NCI-H1417 treated with DMSO at 0.1 percent for 48 hours (cell line): ENCODE results near the gene OR6F1.
"Not testable (repeated sequence)": the region's sequence is repeated elsewhere in the genome, so short reads cannot be mapped to it uniquely, and the experiment has no call there.

Source experiments
- DNase-seq: peaks from one replicate; lab custom pipeline; 2025; lab: John Stamatoyannopoulos, UW

Gene OR6F1

DNA sequence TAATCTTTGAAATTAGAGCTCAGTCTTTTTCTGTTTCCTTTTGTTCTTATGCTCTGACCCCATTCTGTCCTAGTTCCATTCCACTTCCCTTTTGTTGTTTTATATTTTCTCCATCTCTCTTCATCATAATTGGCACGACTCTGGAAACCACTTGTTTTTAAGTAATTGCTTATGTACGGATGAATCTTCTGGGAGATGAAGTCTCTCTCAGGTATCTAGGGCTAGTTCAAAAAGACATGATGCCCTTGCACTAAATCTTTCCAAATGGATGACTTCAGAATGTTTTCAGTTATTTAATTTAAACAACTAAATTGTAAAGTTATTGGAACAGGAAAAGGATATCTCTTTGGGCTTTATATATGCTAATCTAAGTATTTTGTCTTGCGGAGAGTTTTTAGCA lies at the start of gene OR6F1:
Gene OR6F1, minus strand, starts transcription at position 101 of the 400 bp plus-strand sequence. CDS start 3,891 bp downstream, outside the sequence.
- DNase-seq, result no peak

DNA sequence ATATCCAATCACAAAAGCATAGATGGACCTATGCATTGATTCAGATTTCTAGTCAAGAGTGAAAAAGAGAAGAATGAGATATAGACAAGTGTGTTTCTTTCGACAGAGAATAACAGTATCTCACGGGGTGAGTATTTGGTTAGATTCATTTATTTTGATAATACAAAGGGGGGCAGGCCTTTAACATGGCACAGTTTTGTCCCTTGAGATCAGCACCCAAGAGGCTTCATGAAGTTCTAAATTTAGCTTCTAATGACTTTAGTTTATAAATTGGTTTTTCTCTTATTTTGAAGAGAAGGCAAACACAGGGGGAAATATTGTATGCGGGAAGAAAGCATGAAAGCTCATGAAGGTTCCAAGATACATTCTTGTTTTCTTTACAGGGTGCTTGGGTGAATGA lies 44.0 kb upstream of the OR6F1 start, which contains the start of gene OR1C1:
Gene OR1C1, minus strand, starts transcription at position 101 of the 400 bp plus-strand sequence. CDS start 2,150 bp downstream, outside the sequence.
- DNase-seq, result no peak

DNA sequence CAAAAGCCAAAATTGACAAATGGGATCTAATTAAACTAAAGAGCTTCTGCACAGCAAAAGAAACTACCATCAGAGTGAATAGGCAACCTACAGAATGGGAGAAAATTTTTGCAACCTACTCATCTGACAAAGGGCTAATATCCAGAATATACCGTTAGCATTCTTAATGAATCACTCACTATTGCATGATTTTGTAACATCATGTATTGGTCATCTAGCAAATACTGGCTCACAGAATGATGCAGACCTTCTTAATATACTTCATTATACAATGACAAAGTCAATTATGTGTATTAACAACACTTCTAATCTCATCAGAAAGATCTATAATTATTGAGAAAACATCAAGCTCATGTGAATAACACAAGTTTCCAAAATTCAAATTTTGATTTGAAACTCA lies 37.9 kb upstream of the OR6F1 start:
- not testable (repeated sequence) for DNase-seq

DNA sequence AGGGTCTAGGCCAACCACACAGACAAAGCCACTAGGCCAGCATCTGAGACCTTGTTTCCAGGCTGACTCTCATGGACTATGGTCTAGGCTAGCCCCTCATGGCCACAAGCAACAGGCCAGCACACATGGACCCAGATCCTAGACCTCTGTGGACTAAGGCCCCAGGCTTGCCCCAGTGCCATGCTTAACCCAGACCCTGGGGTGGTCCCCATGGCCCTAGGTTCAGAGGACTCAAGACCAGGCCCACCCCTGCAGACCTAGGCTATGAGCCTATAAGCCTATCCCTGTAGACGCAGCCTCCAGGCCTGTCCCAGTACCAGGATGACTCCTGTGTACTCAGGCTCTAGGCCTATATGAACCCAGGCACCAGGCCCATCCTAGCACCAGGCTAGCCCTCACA lies 33.4 kb upstream of the OR6F1 start:
- DNase-seq, result no peak

DNA sequence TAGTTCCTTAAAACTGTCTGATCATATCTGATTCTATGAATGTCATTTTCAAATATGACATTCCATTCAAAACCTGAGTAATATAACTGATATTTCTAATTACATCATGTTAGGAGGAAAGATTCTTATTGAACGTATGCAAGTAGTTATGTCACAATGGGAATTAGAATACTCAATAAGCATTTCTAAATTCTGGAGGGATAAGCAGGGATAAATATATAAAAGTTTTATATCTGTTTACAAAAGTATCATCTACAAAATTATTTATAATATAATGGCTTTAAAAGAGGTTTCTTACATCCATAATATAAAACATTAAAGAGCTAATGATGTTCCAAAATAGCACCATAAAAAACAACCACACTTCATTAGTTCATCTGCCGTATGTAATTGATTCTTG lies 31.6 kb upstream of the OR6F1 start, which contains the start of gene OR14A2:
Gene OR14A2, minus strand, starts transcription at position 101 of the 400 bp plus-strand sequence.
- no peak for DNase-seq

DNA sequence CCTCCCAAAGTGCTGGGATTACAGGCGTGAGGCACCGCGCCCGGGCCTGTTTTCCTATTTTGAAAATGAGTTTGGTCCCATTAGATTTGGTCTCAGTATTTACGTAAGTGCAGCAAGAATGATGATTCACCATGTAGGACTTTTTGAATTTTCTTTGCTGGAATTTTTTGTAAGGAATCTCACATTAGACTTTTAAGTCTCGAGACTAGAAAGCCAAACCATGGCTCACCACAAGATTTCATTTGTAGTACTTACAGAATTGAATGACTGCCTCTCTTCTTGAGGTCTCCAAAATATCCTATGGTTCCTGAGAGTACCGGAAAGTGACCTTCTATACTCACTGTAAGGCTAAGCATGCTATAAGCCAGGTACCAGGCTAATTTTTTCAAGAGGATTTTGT lies 31.2 kb upstream of the OR6F1 start:
- no peak for DNase-seq

DNA sequence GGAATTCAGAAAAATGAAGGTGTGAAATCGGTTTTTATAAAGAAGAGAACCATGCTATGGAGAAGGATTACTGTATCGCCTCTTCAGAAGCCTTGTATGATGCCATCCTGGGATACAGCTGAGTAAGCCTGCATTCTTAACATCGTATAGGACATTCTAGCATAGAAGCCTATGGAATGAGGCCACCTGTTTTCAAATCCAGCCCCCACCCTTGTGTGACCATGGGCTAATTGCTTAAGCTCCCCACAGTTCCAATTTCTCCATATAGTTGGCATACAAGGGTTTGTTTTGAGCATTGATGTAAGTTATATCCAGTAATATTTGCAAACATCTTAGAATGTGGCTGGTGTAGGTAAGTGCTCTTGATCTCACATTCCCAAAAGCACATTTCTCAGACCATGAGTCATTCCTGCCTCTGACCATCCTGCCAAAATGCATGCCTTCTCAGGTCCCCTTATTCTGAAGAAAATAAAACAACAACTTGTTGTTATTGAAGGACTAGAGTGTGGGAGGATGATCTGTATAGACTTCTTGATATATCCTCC lies 30.0 kb upstream of the OR6F1 start:
- no peak for DNase-seq

DNA sequence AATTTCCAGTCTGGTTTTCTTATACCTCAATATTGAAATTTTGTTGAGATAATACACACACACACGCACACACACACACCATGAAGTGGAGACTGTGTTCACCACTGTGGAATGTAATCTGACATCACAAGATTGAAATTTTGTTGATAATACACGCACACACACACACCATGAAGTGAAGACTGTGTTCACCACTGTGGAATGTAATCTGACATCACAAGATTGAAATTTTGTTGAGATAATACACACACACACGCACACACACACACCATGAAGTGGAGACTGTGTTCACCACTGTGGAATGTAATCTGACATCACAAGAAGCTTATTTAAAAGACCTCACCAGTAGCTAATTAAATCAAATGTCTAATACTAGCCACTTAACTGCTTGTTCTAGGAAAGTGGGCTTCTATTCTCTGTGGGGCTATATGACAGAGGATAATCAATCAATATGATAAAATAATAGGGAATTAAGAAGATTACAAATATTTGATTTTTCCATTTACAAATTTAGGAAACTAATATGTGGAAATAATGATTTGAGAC lies 25.8 kb upstream of the OR6F1 start:
- not testable (repeated sequence) for DNase-seq

DNA sequence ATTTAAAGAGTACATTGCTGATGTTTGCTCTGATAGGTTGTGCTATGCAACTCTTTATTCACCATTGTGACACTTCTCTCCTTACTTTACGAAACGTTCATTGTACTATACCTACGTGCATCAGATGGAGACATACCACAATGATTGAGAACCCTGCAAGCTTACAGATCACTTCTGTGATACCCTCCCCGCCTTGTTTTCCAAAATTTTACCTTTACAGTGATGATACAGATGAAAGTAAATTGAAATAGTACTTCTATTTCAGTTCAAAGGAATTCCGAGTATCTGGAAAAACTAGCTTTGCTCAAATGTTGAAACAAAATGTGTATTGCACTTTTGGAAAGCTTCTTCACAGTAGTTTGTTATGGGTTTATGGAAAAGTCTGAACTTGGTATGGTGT lies 25.3 kb upstream of the OR6F1 start:
- DNase-seq, result no peak

DNA sequence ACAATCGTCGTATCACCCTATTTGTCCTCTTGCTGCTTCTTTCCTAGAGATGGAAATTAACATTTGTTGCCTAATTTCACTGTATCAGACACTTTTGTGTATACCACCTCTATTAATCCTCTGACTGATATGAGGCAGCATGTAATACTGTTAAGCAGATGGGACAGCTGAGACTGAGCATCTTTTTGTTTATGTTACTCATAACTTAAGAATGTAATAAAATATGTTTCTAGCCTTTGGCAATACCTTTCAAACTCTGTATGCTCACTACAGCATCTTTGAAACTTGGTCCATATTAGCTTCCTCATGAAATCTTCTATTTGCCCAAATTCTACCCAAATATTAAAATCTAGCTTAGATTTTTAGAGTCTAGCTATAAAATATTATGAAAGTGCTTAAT lies 24.3 kb upstream of the OR6F1 start:
- no peak for DNase-seq

DNA sequence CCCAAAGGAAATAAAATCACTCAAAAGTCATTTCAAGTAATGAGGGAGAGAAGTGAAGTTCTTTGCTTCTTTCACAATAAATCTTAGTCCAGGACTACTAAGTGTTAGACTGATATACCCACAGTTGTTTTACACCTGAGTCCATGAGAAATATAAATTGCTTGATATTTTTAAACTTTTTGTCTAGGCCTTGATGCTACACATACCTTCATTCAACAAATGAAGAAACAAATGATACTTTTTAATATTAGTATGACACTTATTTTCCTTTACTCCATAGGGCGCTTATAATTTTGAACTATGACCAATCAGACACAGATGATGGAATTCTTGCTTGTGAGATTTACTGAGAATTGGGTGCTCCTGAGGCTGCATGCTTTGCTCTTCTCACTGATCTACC lies 21.9 kb upstream of the OR6F1 start, which contains the start of gene OR14K1:
Gene OR14K1, plus strand, starts transcription at position 301 of the 400 bp plus-strand sequence. Its CDS starts 0 bp downstream, at position 301.
- DNase-seq, result no peak

DNA sequence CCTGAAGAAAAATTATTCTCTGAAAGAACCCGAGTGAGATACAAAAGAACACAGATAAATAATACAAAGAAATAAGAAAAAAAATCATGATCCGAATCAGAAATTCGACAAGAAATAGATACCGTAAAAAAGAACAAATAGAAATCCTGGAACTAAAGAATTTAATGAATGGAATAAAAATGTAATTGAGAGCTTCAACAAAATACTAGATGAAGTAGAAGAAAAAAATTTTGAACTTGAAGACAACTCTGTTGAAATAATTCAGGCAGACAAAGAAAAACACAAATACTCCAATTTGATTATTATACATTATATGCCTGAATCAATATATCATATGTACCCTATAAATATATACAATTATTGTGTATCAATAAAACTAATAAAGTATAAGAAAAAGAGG lies 4.8 kb upstream of the OR6F1 start:
- DNase-seq, result no peak

DNA sequence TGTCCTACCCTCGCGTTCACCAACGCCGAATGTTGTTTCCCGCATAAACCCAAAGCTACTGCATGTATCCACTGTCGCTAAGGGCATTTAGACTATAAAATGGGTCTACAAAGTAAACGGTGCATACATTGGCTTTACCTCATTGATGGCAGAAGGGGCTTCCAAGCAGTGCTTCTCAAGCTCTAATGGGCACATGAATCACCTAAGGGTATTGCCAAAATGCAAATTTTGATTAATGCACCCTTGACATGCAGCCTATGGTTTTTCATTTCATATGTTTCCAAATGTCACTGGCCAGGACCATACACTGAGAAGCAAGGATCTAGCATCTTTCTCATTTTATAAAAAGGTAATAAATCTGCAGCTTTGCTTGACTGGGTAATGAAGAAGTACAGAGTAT lies 2.7 kb downstream of the OR6F1 start:
- DNase-seq, result no peak

DNA sequence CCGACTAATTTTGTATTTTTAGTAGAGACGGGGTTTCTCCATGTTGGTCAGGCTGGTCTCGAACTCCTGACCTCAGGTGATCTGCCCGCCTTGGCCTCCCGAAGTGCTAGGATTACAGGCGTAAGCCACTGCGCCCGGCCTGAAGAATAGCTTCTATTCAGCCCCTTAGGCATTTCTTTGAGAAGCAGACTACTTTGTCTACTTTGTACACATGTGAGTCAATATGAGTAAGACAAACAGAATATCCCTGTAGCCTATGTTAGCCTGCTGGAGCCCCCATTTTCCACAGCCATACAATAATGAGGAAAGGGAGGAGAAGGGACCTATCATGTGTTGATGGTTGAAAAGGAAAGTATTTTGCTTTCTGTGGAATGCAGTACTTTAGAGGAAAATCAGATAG lies 5.8 kb downstream of the OR6F1 start:
- not testable (repeated sequence) for DNase-seq

DNA sequence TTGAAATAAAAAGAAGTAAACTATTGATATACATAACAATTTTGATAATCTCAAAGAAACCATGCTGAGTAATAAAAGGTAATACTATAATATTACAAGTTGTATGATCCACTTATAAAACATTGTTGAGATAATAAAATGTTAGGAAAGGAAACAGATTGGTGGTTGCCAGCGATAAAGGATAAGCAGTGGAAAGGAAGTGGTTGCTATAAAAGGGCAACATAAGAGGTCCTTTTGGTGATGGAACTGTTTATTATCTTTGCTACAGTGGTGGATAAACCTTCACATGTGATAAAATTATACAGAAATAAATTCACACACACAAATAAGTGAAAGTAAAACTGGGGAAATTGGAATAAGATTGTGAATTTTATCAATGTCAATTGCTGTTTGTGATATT lies 15.1 kb downstream of the OR6F1 start:
- DNase-seq, result no peak

DNA sequence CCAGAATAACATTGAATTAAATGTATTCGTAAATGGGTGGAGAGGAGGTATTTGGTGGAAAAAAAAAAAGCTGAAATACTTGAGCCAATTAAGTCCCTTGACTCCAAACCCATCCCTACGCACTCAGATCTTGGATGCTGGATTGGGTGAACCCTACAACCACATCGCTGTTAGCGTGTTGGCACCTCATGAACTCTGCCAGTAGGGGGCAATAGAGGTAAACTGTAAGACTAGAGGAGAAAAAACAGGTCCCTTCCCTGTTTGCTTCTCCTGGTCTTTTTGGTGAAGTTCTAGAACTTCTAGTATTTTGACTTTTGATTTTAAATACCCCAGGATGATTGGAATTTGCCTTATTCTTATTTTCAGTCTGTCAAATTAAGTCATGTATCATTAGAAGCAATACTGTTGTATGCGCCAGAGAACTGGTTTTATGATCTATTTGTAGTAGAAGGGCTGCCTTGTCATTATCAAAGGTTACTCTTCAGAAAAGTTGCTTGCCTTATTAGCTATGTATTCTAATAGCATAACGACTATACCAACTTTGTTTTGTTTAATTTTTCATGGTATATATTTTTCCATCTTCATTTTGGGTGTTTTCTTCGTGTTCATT lies 35.1 kb downstream of the OR6F1 start:
- no peak for DNase-seq

DNA sequence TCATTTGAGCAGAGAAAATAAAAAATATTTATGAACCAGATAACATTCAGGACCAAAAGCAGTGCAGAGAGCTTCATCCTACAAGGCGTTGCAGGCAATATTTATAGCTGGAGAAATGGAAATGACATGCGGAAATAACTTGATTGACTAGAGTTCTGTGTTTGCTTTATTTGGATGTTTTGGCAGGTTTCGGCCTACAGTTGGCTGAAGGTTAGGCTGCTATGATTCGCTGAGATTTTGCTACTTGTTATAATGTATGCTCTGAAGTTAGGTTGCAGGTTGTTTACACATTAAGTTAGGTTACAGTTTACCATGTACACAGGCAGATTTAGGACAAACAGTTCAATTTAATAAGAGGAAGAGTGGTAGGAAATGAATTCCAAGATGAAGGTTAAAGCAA lies 36.3 kb downstream of the OR6F1 start:
- no peak for DNase-seq

DNA sequence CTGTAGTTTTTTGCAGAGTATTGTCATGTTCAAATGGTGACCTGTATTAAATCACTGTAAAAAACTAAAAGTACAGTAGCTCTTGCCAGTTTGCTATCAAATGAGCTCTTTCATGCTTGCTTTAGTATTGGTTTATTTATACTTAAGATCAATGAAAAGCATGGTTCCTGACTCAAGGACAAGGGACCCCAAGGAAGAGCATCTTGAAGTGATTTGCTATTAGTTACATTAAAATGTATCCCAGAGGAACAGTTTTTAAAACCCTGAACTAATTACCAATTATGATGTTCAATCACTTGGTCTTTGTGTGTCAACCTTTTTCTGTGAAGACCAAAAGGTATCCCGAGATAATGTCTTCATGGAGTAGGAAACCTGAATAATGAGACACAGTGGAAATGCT lies 36.8 kb downstream of the OR6F1 start, which contains the start of gene OR13G1:
Gene OR13G1, minus strand, starts transcription at position 101 of the 400 bp plus-strand sequence. CDS start 6,698 bp downstream, outside the sequence.
- no peak for DNase-seq

DNA sequence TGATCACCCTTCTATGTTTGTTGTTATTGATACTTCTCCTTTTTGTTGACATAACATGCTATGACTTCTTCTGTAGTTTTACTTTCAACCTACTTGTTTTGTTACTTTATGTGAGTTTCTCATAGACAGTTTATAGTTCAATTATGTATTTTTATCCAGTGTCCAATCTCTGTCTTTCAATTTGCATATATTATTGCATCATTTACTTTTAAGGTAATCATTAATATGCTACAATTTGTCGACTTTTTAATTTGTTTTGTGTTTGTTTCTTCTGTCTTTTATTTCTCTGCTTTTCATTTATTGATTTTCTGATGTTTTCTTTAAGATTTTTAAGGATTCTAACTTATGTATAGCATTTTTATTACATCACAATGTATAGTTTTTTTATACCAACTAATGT lies 47.2 kb downstream of the OR6F1 start:
- no peak for DNase-seq
